ENCODE data around the gene EFCAB11.

The EFCAB11 gene

DNA sequence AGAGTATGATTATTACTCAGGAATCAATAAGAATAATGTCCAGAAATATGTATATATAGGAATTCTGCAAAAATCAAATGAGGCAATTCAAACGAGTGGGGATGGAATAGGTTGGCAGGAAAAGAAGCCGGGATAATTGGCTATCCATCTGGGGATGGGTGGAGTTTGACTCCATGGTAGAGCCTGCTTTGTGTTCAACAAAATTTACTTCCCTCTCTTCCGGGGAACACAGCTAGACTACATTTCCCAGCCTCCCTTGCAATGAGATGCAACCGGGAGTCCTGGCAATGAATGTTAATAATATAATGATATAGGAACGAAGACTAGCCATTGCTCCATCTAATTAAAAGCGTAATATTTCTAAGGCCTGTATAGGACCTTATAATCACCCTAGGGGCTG, 146.6 kb downstream of the EFCAB11 start:
- H3K4me1 ChIP-seq (ENCODE audit: low read length) = no peaks in the 10 kb centered on the region
- H4K20me1 ChIP-seq (ENCODE audit: insufficient read depth, low read length) = no peaks in the 10 kb centered on the region
- H3K9me2 ChIP-seq (replicated peaks; ENCODE audit: insufficient read depth, low read length) = no peaks in the 10 kb centered on the region
- H3F3A ChIP-seq (ENCODE audit: insufficient read depth, low read length) = no peaks in the 10 kb centered on the region
- H3K27ac ChIP-seq (ENCODE audit: low read length) = no peak overlapping the region
- H3K79me2 ChIP-seq (ENCODE audit: low read length) = no peaks in the 10 kb centered on the region
- no peaks in the 10 kb centered on the region for H3K36me3 ChIP-seq (replicated peaks; ENCODE audit: insufficient read depth, low read length)
- no peaks in the 10 kb centered on the region for H3K9me3 ChIP-seq (replicated peaks; ENCODE audit: insufficient read depth, low read length)
- H2AFZ ChIP-seq (ENCODE audit: low read length) = no peak overlapping the region
- H3K4me2 ChIP-seq (ENCODE audit: low read depth, low read length) = no peak overlapping the region
- no peak for DNase-seq
- no peak for TF ChIP-seq EZH2phosphoT487 (IDR thresholded peaks at IDR 0.05; ENCODE audit: low read length)
- TF ChIP-seq, protein P1, sequence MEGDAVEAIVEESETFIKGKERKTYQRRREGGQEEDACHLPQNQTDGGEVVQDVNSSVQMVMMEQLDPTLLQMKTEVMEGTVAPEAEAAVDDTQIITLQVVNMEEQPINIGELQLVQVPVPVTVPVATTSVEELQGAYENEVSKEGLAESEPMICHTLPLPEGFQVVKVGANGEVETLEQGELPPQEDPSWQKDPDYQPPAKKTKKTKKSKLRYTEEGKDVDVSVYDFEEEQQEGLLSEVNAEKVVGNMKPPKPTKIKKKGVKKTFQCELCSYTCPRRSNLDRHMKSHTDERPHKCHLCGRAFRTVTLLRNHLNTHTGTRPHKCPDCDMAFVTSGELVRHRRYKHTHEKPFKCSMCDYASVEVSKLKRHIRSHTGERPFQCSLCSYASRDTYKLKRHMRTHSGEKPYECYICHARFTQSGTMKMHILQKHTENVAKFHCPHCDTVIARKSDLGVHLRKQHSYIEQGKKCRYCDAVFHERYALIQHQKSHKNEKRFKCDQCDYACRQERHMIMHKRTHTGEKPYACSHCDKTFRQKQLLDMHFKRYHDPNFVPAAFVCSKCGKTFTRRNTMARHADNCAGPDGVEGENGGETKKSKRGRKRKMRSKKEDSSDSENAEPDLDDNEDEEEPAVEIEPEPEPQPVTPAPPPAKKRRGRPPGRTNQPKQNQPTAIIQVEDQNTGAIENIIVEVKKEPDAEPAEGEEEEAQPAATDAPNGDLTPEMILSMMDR (IDR thresholded peaks at IDR 0.05; ENCODE audit: low read length) = no peak
- no peak for TF ChIP-seq EZH2 (optimal IDR thresholded peaks at IDR 0.05; ENCODE audit: low read depth, low read length)
- no peak overlapping the region for H3K4me3 ChIP-seq (ENCODE audit: low read length)
- no peak overlapping the region for H3K9ac ChIP-seq (ENCODE audit: low read length)
- H3K27me3 ChIP-seq (replicated peaks; ENCODE audit: insufficient read depth, low read length) = no peaks in the 10 kb centered on the region

DNA sequence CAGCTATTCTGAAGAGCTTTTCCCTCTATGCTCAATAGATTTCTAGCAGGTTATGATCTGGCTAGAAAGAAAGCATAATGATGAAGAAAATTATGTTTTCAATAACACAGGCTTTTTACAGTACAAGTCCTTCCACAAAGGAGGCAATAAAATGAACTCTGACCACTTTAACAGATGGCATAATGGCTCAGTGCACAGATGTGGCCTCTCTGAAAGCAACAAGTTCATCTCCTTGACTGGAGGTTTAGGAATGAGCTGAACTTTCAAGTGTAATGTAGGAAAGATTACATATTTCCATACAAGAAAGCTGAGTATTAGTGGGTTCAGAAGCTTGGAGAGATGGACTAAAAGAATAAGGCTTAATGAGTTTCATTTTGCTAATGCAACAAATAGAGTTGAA, 147.4 kb downstream of the EFCAB11 start:
- no peaks in the 10 kb centered on the region for H3K9me2 ChIP-seq (replicated peaks; ENCODE audit: insufficient read depth, low read length)
- H3K9me3 ChIP-seq (replicated peaks; ENCODE audit: insufficient read depth, low read length) = no peaks in the 10 kb centered on the region
- no peaks in the 10 kb centered on the region for H3K79me2 ChIP-seq (ENCODE audit: low read length)
- H3F3A ChIP-seq (ENCODE audit: insufficient read depth, low read length) = no peaks in the 10 kb centered on the region
- H3K27me3 ChIP-seq (replicated peaks; ENCODE audit: insufficient read depth, low read length) = no peaks in the 10 kb centered on the region
- no peak for DNase-seq
- H3K4me1 ChIP-seq (ENCODE audit: low read length) = no peaks in the 10 kb centered on the region
- no peak for TF ChIP-seq EZH2 (optimal IDR thresholded peaks at IDR 0.05; ENCODE audit: low read depth, low read length)
- TF ChIP-seq EZH2phosphoT487 (IDR thresholded peaks at IDR 0.05; ENCODE audit: low read length) = no peak
- TF ChIP-seq, protein P1 (IDR thresholded peaks at IDR 0.05; ENCODE audit: low read length) = no peak
- no peak overlapping the region for H3K4me2 ChIP-seq (ENCODE audit: low read depth, low read length)
- no peak overlapping the region for H3K27ac ChIP-seq (ENCODE audit: low read length)
- no peak overlapping the region for H3K9ac ChIP-seq (ENCODE audit: low read length)
- H3K4me3 ChIP-seq (ENCODE audit: low read length) = no peak overlapping the region
- no peaks in the 10 kb centered on the region for H4K20me1 ChIP-seq (ENCODE audit: insufficient read depth, low read length)
- no peak overlapping the region for H2AFZ ChIP-seq (ENCODE audit: low read length)
- H3K36me3 ChIP-seq (replicated peaks; ENCODE audit: insufficient read depth, low read length) = no peaks in the 10 kb centered on the region

DNA sequence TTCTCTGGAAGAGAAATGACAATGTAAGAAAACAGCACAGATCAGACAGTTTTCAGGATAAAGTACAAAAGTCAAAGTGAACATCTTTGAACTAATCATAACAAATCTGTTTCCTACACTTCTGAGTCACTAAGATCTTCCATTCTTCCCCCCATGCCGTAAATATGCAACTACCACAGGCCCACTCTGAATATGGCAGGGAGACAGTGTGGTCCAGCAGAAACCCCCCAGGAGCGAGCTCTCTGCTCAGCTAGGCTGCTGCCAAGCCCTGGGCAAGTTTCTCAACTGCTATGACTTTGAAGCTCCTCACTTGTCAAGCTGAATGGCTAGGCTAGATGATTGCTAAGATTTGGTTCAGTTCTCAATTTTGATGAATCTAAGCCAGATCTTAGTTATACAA, 148.1 kb downstream of the EFCAB11 start:
- Histone ChIP-seq H4K20me1 (ENCODE audit: insufficient read depth, low read length) (no peaks in the 10 kb centered on the region), H3K9ac (ENCODE audit: low read length) (no peak overlapping the region), H3K27ac (ENCODE audit: low read length) (no peak overlapping the region), H3K4me2 (ENCODE audit: low read depth, low read length) (no peak overlapping the region), H3F3A (ENCODE audit: insufficient read depth, low read length) (no peaks in the 10 kb centered on the region), H2AFZ (ENCODE audit: low read length) (no peak overlapping the region), H3K79me2 (ENCODE audit: low read length) (no peaks in the 10 kb centered on the region), H3K27me3 (replicated peaks; ENCODE audit: insufficient read depth, low read length) (no peaks in the 10 kb centered on the region), H3K4me1 (ENCODE audit: low read length) (no peaks in the 10 kb centered on the region), H3K9me2 (replicated peaks; ENCODE audit: insufficient read depth, low read length) (no peaks in the 10 kb centered on the region), H3K4me3 (ENCODE audit: low read length) (no peak overlapping the region), H3K9me3 (replicated peaks; ENCODE audit: insufficient read depth, low read length) (no peaks in the 10 kb centered on the region), H3K36me3 (replicated peaks; ENCODE audit: insufficient read depth, low read length) (no peaks in the 10 kb centered on the region)
- no peak for TF ChIP-seq EZH2phosphoT487 (IDR thresholded peaks at IDR 0.05; ENCODE audit: low read length)
- TF ChIP-seq EZH2 (optimal IDR thresholded peaks at IDR 0.05; ENCODE audit: low read depth, low read length) = no peak
- DNase-seq = no peak

DNA sequence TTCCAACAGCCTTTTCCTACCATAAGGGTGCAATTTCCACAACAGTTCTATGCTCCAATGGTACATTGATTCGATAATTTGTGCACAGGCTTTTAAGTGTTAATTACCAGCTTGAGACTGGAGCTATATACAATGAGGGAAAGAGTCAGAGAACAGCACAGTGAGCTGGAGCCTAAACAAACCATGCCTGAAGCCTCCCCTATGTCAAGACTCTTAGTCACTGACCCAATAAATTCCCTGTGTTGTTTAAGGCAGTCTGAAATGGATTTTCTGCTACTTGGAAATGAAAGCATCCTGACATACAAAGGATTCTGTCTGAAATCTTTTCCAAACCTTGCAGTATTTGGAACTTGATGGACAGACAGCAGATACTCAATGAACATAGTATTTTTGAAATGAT, 149.0 kb downstream of the EFCAB11 start:
- no peaks in the 10 kb centered on the region for H3K4me1 ChIP-seq (ENCODE audit: low read length)
- no peaks in the 10 kb centered on the region for H3F3A ChIP-seq (ENCODE audit: insufficient read depth, low read length)
- H4K20me1 ChIP-seq (ENCODE audit: insufficient read depth, low read length) = no peaks in the 10 kb centered on the region
- no peak overlapping the region for H2AFZ ChIP-seq (ENCODE audit: low read length)
- no peak for DNase-seq
- TF ChIP-seq, protein P1 (IDR thresholded peaks at IDR 0.05; ENCODE audit: low read length) = no peak
- TF ChIP-seq EZH2 (optimal IDR thresholded peaks at IDR 0.05; ENCODE audit: low read depth, low read length) (no peak), EZH2phosphoT487 (IDR thresholded peaks at IDR 0.05; ENCODE audit: low read length) (no peak)
- H3K79me2 ChIP-seq (ENCODE audit: low read length) = no peaks in the 10 kb centered on the region
- no peaks in the 10 kb centered on the region for H3K9me3 ChIP-seq (replicated peaks; ENCODE audit: insufficient read depth, low read length)
- H3K27ac ChIP-seq (ENCODE audit: low read length) = no peak overlapping the region
- H3K27me3 ChIP-seq (replicated peaks; ENCODE audit: insufficient read depth, low read length) = no peaks in the 10 kb centered on the region
- no peaks in the 10 kb centered on the region for H3K36me3 ChIP-seq (replicated peaks; ENCODE audit: insufficient read depth, low read length)
- H3K4me2 ChIP-seq (ENCODE audit: low read depth, low read length) = no peak overlapping the region
- no peak overlapping the region for H3K9ac ChIP-seq (ENCODE audit: low read length)
- no peaks in the 10 kb centered on the region for H3K9me2 ChIP-seq (replicated peaks; ENCODE audit: insufficient read depth, low read length)
- no peak overlapping the region for H3K4me3 ChIP-seq (ENCODE audit: low read length)

Measured in MM.1S (cell line).